Measurements from ENCODE around the gene HAUS6.
"Not testable (repeated sequence)": the region's sequence is repeated elsewhere in the genome, so short reads cannot be mapped to it uniquely, and the experiment has no call there.

Gene HAUS6

GRCh38 chr9:19117039-19117716, 14.5 kb upstream of the HAUS6 start:
- no peak for DNase-seq

- DNase-seq = no peak
Measured at GRCh38 chr9:19116107-19116790, 13.5 kb upstream of the HAUS6 start.

- no peak for DNase-seq
Measured at GRCh38 chr9:19114680-19115270, 12.1 kb upstream of the HAUS6 start.

- no peak for DNase-seq
Measured at GRCh38 chr9:19113964-19114679, 11.4 kb upstream of the HAUS6 start.

GRCh38 chr9:19113064-19113611, 10.4 kb upstream of the HAUS6 start:
- not testable (repeated sequence) for DNase-seq

GRCh38 chr9:19108038-19108437, 5.3 kb upstream of the HAUS6 start:
- DNase-seq = no peak

GRCh38 chr9:19104515-19105282, 2.0 kb upstream of the HAUS6 start:
- DNase-seq = no peak

- DNase-seq = peak in 1 of 2 experiments; percentile 4
Measured at GRCh38 chr9:19102181-19102630, 498 bp downstream of the HAUS6 start.

GRCh38 chr9:19101203-19101602, 1.5 kb downstream of the HAUS6 start:
- DNase-seq = no peak

GRCh38 chr9:19097431-19097830, 5.3 kb downstream of the HAUS6 start:
- not testable (repeated sequence) for DNase-seq

GRCh38 chr9:19087106-19088000, 15.4 kb downstream of the HAUS6 start:
- no peak for DNase-seq

GRCh38 chr9:19085295-19085694, 17.4 kb downstream of the HAUS6 start:
- DNase-seq = no peak

GRCh38 chr9:19074836-19075235, 27.9 kb downstream of the HAUS6 start:
- no peak for DNase-seq

- no peak for DNase-seq
Measured at GRCh38 chr9:19074229-19074628, 28.5 kb downstream of the HAUS6 start.

GRCh38 chr9:19057033-19057432, 45.7 kb downstream of the HAUS6 start:
- no peak for DNase-seq

GRCh38 chr9:19050637-19051591, 51.8 kb downstream of the HAUS6 start:
- no peak for DNase-seq

- no peak for DNase-seq
Measured at GRCh38 chr9:19049917-19050636, 52.6 kb downstream of the HAUS6 start.

- DNase-seq = peak; percentile 48 to 75
Measured at GRCh38 chr9:19048966-19049916, 53.5 kb downstream of the HAUS6 start, which contains the start of gene RRAGA. RRAGA (plus strand) TSS chr9:19049427; CDS start chr9:19049660, 233 bp downstream.
